HepG2 (cell line): Measurements from ENCODE around the gene AQP10. TPM values are rescaled to one million over a fixed set of nuclear protein-coding genes. Genes with fewer than 3 reads are reported as not detected.
A peak's percentile ranks its signal among the peaks of the same experiment; 100 is the strongest.

Experiments
- GTF3A ChIP-seq: sonication (generic); formaldehyde crosslinking; conservative IDR thresholded peaks from 2 replicates; pipeline ENCODE4 v1.4.0; 2020; ENCODE audit warnings: mild to moderate bottlenecking, missing genetic modification reagents
- SNAI1 ChIP-seq: sonication (generic); formaldehyde crosslinking; IDR thresholded peaks from 2 replicates; pipeline ENCODE4 v1.5.0; 2020; ENCODE audit warnings: mild to moderate bottlenecking, missing genetic modification reagents, borderline replicate concordance
- U2AF1 ChIP-seq: fragments of 200-400 bp; formaldehyde crosslinking; optimal IDR thresholded peaks from 2 replicates; pipeline ENCODE3; 2017; ENCODE audit warnings: mild to moderate bottlenecking, low read depth, low read length
- ZBTB20 ChIP-seq: sonication (generic); formaldehyde crosslinking; IDR thresholded peaks from 2 replicates; pipeline ENCODE4 v1.8.1; 2023; ENCODE audit warnings: missing genetic modification reagents, low read depth, mild to moderate bottlenecking, borderline replicate concordance
- ZFP90 ChIP-seq: sonication (generic); formaldehyde crosslinking; IDR thresholded peaks from 2 replicates; pipeline ENCODE4 v1.8.0; 2022; ENCODE audit warnings: missing genetic modification reagents, mild to moderate bottlenecking, inconsistent platforms, borderline replicate concordance
- ZFY ChIP-seq: sonication (generic); formaldehyde crosslinking; IDR thresholded peaks from 2 replicates; pipeline ENCODE4 v1.4.0; 2020; ENCODE audit warnings: missing genetic modification reagents
- ZKSCAN8 ChIP-seq: IDR thresholded peaks from 2 replicates; pipeline ENCODE4 v1.6.1; 2016; ENCODE audit warnings: borderline replicate concordance, missing genetic modification reagents, missing compliant biosample characterization
- ZNF292 ChIP-seq: sonication (generic); formaldehyde crosslinking; IDR thresholded peaks from 2 replicates; pipeline ENCODE4 v1.8.1; 2022; ENCODE audit warnings: mild to moderate bottlenecking, low read depth, missing genetic modification reagents, borderline replicate concordance
- ZNF337 ChIP-seq: sonication (generic); formaldehyde crosslinking; IDR thresholded peaks from 2 replicates; pipeline ENCODE4 v1.5.1; 2020; ENCODE audit warnings: missing genetic modification reagents, low read depth, mild to moderate bottlenecking, borderline replicate concordance
- ZNF431 ChIP-seq: sonication (generic); formaldehyde crosslinking; IDR thresholded peaks from 2 replicates; pipeline ENCODE4 v1.9.0; 2022; ENCODE audit warnings: missing genetic modification reagents, low read depth, mild to moderate bottlenecking, borderline replicate concordance
- ZNF530 ChIP-seq: sonication (generic); formaldehyde crosslinking; IDR thresholded peaks from 2 replicates; pipeline ENCODE4 v1.5.0; 2020; ENCODE audit warnings: low read depth, mild to moderate bottlenecking, missing genetic modification reagents
- ZNF841 ChIP-seq: sonication (generic); formaldehyde crosslinking; IDR thresholded peaks from 2 replicates; pipeline ENCODE4 v1.8.1; 2023; ENCODE audit warnings: missing genetic modification reagents, borderline replicate concordance
- ZXDC ChIP-seq: sonication (generic); formaldehyde crosslinking; IDR thresholded peaks from 2 replicates; pipeline ENCODE4 v1.5.0; 2020; ENCODE audit warnings: mild to moderate bottlenecking, missing genetic modification reagents
- polyA plus RNA-seq, 8 experiments: library from polyadenylated mRNA; depleted of rRNA in 3 of 8; stranded (reverse) in 7 of 8; unstranded in 1 of 8; fragments of >200 nt; fragmentation: Illumina TruSeq in 4 of 8; extraction: Trizol in 4 of 8; gene quantifications; 2 replicates each; pipeline versions ENCODE4 v1.2.1 to v1.2.3, GENCODE V29; 2011 to 2016; ENCODE audit warnings: low read depth in 4 of 8, missing spikeins in 1 of 8, mixed read lengths in 1 of 8; ENCODE audit not compliant: insufficient read depth in 1 of 8
- total RNA-seq, 5 experiments: library from RNA; depleted of rRNA; stranded (reverse); fragments of >200 nt; fragmentation: Illumina TruSeq; extraction: Trizol; gene quantifications; 2 replicates each; pipeline ENCODE4 v1.2.3, GENCODE V29; 2016; ENCODE audit warnings: low read depth in 1 of 5
- TF ChIP-seq, protein P1 (sequence below): sonication (generic); formaldehyde crosslinking; IDR thresholded peaks from 2 replicates; pipeline ENCODE4 v1.4.0; 2020; ENCODE audit warnings: low read depth, mild to moderate bottlenecking, missing genetic modification reagents
- TF ChIP-seq, protein P2 (sequence below): sonication (generic); formaldehyde crosslinking; IDR thresholded peaks from 2 replicates; pipeline ENCODE4 v1.4.0; 2020; ENCODE audit warnings: mild to moderate bottlenecking, missing genetic modification reagents
- TF ChIP-seq, protein P3 (sequence below): sonication (generic); formaldehyde crosslinking; IDR thresholded peaks from 2 replicates; pipeline ENCODE4 v1.9.0; 2021; ENCODE audit warnings: missing genetic modification reagents, mild to moderate bottlenecking, borderline replicate concordance

The AQP10 gene
- total and polyA plus RNA-seq, 2 of the 13 experiments (the other 11 are each of a cell fraction or from before 2014, with no cell fraction given) = 0.30 TPM; not detected in 1

GRCh38 chr1:154325583-154326545, 5.0 kb downstream of the AQP10 start (continued):
- no peak for TF ChIP-seq ZNF292 (CRISPR knock-in tag)
- no peak for TF ChIP-seq U2AF1
- TF ChIP-seq ZFP90 = no peak
- TF ChIP-seq ZNF431 (CRISPR knock-in tag) = no peak
- no peak for TF ChIP-seq SNAI1 (CRISPR knock-in tag)
- TF ChIP-seq ZBTB20 (CRISPR knock-in tag) = no peak
- no peak for TF ChIP-seq ZNF530 (CRISPR knock-in tag)
- TF ChIP-seq, protein P1, sequence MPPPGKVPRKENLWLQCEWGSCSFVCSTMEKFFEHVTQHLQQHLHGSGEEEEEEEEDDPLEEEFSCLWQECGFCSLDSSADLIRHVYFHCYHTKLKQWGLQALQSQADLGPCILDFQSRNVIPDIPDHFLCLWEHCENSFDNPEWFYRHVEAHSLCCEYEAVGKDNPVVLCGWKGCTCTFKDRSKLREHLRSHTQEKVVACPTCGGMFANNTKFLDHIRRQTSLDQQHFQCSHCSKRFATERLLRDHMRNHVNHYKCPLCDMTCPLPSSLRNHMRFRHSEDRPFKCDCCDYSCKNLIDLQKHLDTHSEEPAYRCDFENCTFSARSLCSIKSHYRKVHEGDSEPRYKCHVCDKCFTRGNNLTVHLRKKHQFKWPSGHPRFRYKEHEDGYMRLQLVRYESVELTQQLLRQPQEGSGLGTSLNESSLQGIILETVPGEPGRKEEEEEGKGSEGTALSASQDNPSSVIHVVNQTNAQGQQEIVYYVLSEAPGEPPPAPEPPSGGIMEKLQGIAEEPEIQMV (CRISPR knock-in tag) = 0 out of 2 replicates have a peak, but pooled peaks have one; percentile 21
- TF ChIP-seq, protein P2, sequence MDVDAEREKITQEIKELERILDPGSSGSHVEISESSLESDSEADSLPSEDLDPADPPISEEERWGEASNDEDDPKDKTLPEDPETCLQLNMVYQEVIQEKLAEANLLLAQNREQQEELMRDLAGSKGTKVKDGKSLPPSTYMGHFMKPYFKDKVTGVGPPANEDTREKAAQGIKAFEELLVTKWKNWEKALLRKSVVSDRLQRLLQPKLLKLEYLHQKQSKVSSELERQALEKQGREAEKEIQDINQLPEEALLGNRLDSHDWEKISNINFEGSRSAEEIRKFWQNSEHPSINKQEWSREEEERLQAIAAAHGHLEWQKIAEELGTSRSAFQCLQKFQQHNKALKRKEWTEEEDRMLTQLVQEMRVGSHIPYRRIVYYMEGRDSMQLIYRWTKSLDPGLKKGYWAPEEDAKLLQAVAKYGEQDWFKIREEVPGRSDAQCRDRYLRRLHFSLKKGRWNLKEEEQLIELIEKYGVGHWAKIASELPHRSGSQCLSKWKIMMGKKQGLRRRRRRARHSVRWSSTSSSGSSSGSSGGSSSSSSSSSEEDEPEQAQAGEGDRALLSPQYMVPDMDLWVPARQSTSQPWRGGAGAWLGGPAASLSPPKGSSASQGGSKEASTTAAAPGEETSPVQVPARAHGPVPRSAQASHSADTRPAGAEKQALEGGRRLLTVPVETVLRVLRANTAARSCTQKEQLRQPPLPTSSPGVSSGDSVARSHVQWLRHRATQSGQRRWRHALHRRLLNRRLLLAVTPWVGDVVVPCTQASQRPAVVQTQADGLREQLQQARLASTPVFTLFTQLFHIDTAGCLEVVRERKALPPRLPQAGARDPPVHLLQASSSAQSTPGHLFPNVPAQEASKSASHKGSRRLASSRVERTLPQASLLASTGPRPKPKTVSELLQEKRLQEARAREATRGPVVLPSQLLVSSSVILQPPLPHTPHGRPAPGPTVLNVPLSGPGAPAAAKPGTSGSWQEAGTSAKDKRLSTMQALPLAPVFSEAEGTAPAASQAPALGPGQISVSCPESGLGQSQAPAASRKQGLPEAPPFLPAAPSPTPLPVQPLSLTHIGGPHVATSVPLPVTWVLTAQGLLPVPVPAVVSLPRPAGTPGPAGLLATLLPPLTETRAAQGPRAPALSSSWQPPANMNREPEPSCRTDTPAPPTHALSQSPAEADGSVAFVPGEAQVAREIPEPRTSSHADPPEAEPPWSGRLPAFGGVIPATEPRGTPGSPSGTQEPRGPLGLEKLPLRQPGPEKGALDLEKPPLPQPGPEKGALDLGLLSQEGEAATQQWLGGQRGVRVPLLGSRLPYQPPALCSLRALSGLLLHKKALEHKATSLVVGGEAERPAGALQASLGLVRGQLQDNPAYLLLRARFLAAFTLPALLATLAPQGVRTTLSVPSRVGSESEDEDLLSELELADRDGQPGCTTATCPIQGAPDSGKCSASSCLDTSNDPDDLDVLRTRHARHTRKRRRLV (CRISPR knock-in tag) = no peak
- no peak for TF ChIP-seq ZXDC (CRISPR knock-in tag)
- no peak for TF ChIP-seq ZNF337 (CRISPR knock-in tag)
- TF ChIP-seq, protein P3, sequence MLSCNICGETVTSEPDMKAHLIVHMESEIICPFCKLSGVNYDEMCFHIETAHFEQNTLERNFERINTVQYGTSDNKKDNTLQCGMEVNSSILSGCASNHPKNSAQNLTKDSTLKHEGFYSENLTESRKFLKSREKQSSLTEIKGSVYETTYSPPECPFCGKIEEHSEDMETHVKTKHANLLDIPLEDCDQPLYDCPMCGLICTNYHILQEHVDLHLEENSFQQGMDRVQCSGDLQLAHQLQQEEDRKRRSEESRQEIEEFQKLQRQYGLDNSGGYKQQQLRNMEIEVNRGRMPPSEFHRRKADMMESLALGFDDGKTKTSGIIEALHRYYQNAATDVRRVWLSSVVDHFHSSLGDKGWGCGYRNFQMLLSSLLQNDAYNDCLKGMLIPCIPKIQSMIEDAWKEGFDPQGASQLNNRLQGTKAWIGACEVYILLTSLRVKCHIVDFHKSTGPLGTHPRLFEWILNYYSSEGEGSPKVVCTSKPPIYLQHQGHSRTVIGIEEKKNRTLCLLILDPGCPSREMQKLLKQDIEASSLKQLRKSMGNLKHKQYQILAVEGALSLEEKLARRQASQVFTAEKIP (CRISPR knock-in tag) = no peak
- TF ChIP-seq ZNF841 (CRISPR knock-in tag) = no peak
- TF ChIP-seq ZKSCAN8 (CRISPR knock-in tag) = no peak
- peak; percentile 24; the same call in 1 of the 2 replicates for TF ChIP-seq ZFY (CRISPR knock-in tag)
- no peak for TF ChIP-seq GTF3A
